Glutamatergic neuron (in vitro differentiated cells): ENCODE results near the gene ISCA2. TPM values are rescaled to one million over a fixed set of nuclear protein-coding genes. Genes with fewer than 3 reads are reported as not detected.

Experiments used
- DNase-seq: peaks from one replicate; pipeline ENCODE4 v3.0.0; 2022
- H3K27ac Mint-ChIP-seq: one replicate; pipeline ENCODE4 v1.8.0; 2020; ENCODE audit warnings: mild to moderate bottlenecking, mixed read lengths, inconsistent platforms; ENCODE audit not compliant: unreplicated experiment
- H3K27me3 Mint-ChIP-seq: one replicate; pipeline ENCODE4 v1.8.0; 2020; ENCODE audit warnings: mild to moderate bottlenecking, moderate library complexity, mixed read lengths, inconsistent platforms; ENCODE audit not compliant: unreplicated experiment
- H3K36me3 Mint-ChIP-seq: one replicate; pipeline ENCODE4 v1.8.0; 2020; ENCODE audit warnings: mild to moderate bottlenecking, mixed read lengths, inconsistent platforms; ENCODE audit not compliant: unreplicated experiment
- H3K4me1 Mint-ChIP-seq: one replicate; pipeline ENCODE4 v1.8.0; 2020; ENCODE audit warnings: mild to moderate bottlenecking, low read depth, mixed read lengths, inconsistent platforms; ENCODE audit not compliant: unreplicated experiment
- H3K4me3 Mint-ChIP-seq: one replicate; pipeline ENCODE4 v1.8.0; 2020; ENCODE audit warnings: mild to moderate bottlenecking, mixed read lengths, inconsistent platforms; ENCODE audit not compliant: unreplicated experiment
- H3K9me3 Mint-ChIP-seq: one replicate; pipeline ENCODE4 v1.8.0; 2020; ENCODE audit warnings: mild to moderate bottlenecking, moderate library complexity, mixed read lengths, inconsistent platforms; ENCODE audit not compliant: unreplicated experiment
- CTCF ChIP-seq: fragments of 200-600 bp; sonication (generic); IDR thresholded peaks from one replicate; pipeline ENCODE4 v1.5.0; 2021; ENCODE audit not compliant: partially characterized antibody, unreplicated experiment
- total RNA-seq: library from RNA; stranded (reverse); fragmentation: NEBNext Ultra II Directional; extraction: Animal tissue kit (Norgen Biotek cat#: 25700); gene quantifications from one replicate; pipeline ENCODE4 v1.2.1, GENCODE V29; 2021; ENCODE audit not compliant: unreplicated experiment

Gene ISCA2
- total RNA-seq, 1 donor from 2014 or later: 14.8 TPM

DNA sequence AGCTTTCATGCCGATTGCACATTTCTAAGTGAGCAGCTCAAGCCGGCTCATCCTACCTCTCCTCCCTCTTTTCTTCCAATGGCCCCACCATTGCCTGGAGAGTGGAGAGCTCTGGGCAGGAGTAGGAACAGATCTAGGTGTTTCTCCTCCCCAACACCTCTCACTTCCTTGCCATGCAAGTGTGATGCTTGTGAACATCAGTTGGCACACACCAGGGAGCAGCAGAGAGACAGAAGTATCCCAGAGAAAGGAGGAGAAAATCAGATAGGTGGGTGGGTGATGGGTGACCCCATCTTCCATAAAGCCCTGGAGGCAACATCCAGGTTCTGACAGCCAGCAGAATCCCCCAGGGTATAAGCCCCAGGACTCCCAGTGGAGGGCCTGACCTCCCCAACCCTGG, 28.2 kb upstream of the ISCA2 start:
- DNase-seq: no peak
- TF ChIP-seq CTCF: no peak
- H3K9me3 Mint-ChIP-seq: peaks cover 4% of the 10 kb centered on the region
- H3K4me3 Mint-ChIP-seq: no peak overlapping the region
- H3K27ac Mint-ChIP-seq: no peak overlapping the region
- no peaks in the 10 kb centered on the region for H3K36me3 Mint-ChIP-seq
- peaks cover 3% of the 10 kb centered on the region for H3K27me3 Mint-ChIP-seq
- no peaks in the 10 kb centered on the region for H3K4me1 Mint-ChIP-seq

GRCh38 chr14:74468513-74468912, 25.1 kb upstream of the ISCA2 start:
- H3K4me1 Mint-ChIP-seq: no peaks in the 10 kb centered on the region

GRCh38 chr14:74469548-74470518, 23.7 kb upstream of the ISCA2 start:
- Mint-ChIP-seq H3K36me3 (no peaks in the 10 kb centered on the region), H3K9me3 (peaks cover 4% of the 10 kb centered on the region), H3K4me3 (no peak overlapping the region), H3K4me1 (peaks cover 3% of the 10 kb centered on the region), H3K27me3 (no peaks in the 10 kb centered on the region), H3K27ac (no peak overlapping the region)
- no peak for TF ChIP-seq CTCF
- no peak for DNase-seq

More at GRCh38 chr14:74468513-74468912, 25.1 kb upstream of the ISCA2 start:
- Mint-ChIP-seq H3K27me3 (peaks cover under 1% of the 10 kb centered on the region), H3K4me3 (no peak overlapping the region), H3K27ac (no peak overlapping the region), H3K36me3 (no peaks in the 10 kb centered on the region), H3K9me3 (peaks cover 4% of the 10 kb centered on the region)
- no peak for TF ChIP-seq CTCF
- no peak for DNase-seq

DNA sequence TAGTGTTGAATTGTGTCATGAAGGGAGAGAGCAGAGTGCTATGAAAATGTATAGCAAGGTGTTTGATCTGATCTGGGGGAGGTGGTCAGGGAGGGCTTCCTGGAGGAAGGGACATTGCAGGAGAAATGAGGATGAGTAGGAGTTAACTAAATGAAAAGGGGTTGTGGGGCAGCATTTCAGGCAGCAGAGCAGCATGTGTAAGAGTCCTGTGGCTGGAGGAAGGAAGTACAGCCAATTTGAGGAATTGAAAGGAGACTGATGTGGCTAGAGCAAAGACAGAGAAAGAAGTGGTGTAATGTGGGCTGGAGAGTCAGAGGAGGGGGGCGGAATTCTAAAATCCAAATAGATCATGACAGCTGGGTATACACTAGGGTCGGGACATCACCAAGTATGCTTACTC, 21.0 kb upstream of the ISCA2 start:
- H3K27me3 Mint-ChIP-seq: no peaks in the 10 kb centered on the region
- DNase-seq: no peak
- H3K4me1 Mint-ChIP-seq: peaks cover 11% of the 10 kb centered on the region
- no peaks in the 10 kb centered on the region for H3K36me3 Mint-ChIP-seq
- H3K9me3 Mint-ChIP-seq: peaks cover 5% of the 10 kb centered on the region
- TF ChIP-seq CTCF: no peak
- no peak overlapping the region for H3K4me3 Mint-ChIP-seq
- no peak overlapping the region for H3K27ac Mint-ChIP-seq

DNA sequence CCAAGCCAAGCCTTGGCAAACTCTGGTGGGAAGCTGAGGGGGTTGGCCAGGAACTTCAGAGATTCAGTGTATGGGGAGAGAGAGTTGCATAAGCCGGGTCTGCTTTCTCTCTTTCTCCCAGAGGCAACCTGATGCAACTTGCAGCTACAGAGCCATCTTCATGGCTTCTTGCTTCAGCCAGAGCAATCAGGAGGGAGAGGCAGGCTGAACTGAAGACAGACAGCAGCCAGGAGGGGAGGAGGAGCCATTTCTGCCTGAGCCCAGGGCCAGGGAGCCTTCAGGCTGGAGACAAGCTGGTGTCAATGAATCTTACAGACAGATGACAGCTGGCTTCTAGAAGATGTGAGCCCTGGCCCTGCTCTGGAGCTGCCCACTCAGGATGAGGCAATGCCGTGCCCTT, 19.2 kb upstream of the ISCA2 start:
- Mint-ChIP-seq H3K27ac (peak overlapping the region; percentile 31), H3K9me3 (peaks cover 4% of the 10 kb centered on the region), H3K4me3 (no peak overlapping the region), H3K4me1 (peaks cover 11% of the 10 kb centered on the region), H3K36me3 (no peaks in the 10 kb centered on the region), H3K27me3 (no peaks in the 10 kb centered on the region)
- TF ChIP-seq CTCF: no peak
- no peak for DNase-seq
